Stimulated activated CD4-positive, alpha-beta T cell treated with anti-CD3 and anti-CD28 coated beads, Interleukin-15, amount 100 ng/mL, for 24 hours (primary cell): ENCODE results near the gene COL19A1.

Experiments
- DNase-seq: peaks from one replicate; pipeline ENCODE4 v3.0.0-alpha.2; 2020

The COL19A1 gene

DNA sequence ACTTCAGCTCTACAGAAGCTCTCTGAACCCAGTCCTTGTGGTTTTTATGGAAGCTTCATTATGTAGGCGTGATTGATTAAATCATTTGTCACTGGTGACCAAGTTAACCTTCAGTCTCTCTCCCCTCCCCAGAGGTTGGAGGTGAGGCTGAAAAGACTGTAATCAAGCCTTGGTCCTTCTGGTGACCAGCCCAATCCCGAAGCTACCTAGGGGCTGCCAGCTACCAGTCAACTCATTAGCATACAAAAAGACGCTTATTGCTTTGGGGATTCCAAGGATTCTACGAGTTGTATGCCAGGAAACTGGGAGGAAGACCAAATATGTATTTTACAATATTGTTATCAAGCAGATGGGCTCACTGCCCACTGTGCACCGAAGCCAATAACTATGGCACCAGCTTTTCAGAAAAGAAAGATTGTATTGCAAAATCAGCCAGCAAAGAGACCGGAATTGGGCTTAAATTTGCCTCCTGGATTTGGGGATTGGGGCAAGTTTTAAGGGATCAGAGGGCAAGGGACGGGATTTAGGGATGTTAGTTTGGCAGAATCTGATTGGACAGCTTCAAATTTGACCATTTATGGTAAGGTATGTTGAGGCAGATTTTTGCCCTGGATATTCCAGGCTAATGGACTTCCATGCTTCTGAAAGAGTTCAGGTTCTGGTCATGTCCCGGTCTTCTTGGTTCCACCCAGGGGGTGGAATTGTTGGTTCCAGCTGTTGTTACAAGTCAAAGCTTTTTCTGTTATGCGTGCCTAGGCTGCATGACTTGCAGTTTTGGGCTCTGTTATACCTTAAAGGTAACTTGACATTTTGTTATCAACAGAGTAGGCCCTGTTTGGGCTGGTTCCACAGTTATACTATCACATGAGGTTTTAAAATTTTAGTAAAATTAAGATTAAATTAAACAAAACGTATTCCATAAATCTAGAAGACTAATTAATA is 269.1 kb downstream of the COL19A1 start:
- no peak for DNase-seq

DNA sequence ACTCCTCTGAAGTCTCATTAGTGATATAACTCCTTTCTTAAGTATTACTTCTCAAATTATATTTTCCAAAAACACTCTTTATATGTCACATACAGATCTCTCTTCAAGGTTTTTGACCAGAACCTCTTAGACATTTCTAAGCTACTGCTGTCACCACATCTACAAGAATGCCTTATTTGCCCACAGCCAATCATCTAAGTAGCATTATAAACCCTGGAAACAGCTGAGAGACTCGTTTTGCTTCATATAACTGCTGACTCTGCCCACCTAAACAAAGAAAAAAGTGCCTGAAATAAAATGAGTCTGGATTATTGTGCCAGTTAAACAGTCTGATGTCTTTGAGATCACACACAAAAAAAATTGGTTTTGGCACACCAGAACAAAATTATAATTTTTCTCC is 270.6 kb downstream of the COL19A1 start:
- no peak for DNase-seq

DNA sequence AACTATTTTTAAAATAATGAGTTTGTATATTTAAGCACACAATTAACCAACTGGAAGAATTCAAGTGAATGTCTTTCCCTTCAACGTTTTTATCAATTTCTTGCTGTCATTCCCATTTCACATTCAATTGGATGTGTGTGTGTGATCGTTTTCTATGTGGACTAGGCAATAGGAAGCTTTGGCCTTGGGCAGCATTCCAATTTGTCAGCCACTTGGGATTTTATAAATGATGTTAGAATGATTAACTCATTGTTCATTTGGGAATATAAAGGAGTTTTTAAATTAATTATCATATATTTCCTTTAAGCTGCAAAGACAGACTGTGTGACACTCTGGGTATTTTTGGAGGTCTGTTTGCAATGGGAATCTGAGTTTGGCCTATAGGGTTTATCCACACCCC is 274.1 kb downstream of the COL19A1 start:
- DNase-seq: no peak

DNA sequence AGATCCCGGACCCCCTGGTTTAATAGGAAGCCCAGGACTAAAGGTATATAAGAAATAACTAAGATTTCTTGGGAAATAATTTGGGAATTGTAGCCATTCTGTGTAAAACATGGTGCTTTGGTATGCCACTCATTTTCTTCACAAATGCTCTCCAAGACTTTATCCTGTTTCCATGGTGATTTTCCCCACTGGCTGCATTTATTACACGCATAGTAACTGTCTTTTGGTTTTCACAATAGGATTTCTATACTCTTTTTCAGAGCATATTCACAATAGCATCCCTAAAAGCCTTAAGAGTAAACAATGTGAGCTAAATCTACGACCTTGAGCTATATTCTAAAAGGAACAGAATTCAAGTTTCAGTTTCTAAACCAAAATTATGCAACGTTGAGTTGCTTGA is 275.7 kb downstream of the COL19A1 start:
- DNase-seq: no peak

DNA sequence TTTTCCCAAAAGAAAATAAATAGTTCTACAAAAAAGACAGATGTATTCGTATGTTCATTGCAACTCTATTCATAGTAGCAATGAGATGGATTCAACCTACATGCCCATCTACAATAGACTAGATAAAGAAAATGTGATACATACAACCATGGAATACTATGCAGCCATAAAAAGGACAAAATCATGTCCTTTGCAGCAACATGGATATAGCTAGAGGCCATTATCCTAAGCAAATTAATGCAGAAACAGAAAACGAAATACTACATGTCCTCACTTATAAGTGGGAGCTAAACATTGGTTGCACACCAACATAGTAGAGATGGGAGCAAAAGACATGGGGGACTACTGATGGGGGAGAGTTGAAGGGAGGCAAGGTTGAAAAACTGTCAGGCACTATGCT is 278.8 kb downstream of the COL19A1 start:
- no peak for DNase-seq

DNA sequence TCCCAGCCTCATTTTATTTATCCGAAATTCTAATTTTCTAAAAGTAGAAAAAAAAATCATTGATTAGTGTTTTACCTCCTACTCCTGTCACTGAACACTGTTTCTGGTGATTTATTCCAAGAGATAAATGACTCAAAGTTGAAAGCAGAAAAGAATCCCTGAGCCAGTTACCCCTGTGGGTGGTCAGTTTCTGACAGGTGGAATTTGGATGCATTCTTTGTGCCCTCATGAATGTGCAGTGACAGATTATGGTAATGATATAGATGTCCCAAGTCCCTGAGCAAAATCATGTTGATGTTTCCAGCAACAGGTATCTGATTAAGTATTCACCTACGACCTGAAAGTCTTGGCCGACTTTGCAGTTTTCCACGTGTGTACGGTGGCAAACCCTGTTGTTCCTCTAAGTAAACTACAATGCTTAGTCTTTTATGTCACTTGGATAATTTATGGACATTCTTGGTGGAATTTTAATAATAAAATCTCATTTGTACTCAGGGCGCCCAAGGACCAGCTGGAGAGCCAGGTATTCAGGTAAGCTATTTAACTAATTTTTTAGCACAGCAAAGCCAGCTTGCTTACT is 282.9 kb downstream of the COL19A1 start:
- no peak for DNase-seq

DNA sequence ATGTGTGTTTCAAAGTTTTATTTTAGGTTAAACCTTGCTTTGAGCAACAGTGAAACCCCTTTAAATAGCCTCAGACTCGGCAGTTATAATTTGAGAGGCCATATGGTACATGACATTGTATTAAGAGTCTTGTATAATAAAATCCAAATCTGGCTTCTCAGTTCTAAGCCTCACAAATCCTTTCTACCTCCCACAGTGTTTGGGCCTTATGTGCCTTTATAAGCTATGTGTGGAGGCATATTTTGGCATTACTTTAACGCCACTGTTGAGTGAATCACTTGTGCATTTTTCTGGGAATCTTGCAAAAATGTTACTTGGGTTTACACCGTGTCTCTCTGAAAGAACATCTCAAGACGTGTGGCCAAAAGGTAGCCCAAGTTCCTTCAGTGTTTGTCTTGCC is 284.2 kb downstream of the COL19A1 start:
- DNase-seq: no peak

DNA sequence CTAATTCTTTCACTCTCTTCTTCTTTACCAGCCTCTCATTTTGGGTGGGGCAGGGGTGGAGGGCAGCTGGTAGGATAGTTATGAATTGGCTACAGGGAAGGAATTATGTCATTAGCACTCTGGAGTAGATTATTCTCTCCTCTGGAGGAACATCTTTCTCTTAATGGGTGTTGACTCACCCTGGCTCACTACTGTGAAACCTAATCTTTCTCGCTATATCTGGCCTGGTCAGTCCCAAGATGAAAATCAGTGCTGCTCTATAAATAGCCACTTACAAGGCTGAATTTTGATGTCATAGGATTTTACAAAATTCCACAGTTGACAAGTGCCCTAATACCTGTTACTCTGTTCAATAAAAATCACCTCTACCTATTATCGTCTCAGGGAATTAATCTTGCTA is 285.3 kb downstream of the COL19A1 start:
- no peak for DNase-seq

DNA sequence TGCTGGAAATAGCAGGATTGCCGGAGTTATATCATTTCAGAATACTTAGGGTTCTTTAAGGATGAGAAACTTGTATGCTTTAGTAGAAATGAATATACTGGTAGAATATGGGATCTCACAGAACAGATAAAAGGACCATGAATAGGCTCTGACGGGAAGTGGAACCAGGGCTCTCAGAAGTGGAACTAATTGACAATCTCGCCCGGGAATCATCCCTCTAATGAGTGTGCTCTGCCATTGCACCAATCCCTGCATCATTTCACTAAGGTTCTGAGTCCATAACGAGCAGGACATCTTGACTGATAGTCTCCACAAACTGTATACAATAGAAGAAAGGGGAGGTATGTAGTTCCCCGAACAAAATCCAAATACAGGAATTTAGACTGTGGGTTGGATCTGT is 286.4 kb downstream of the COL19A1 start:
- no peak for DNase-seq

DNA sequence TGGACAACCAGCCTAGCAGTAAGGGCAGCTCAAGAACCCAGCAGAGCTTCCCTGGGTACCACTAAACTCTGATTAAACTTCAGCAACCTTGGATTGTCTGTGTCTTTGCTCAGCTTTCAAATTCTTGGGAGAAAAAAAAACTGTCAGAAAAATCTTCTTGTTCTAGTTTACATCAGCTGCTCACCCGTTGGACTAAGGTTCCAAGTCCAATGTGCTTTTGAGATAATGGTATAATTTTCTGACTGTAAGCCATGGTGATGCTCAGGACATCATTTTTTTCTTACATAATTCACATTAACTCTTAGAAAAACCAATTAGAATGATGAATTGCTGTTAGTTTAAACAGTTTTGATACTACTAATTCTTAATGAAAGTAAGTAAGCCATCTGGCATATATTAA is 290.7 kb downstream of the COL19A1 start:
- DNase-seq: no peak

DNA sequence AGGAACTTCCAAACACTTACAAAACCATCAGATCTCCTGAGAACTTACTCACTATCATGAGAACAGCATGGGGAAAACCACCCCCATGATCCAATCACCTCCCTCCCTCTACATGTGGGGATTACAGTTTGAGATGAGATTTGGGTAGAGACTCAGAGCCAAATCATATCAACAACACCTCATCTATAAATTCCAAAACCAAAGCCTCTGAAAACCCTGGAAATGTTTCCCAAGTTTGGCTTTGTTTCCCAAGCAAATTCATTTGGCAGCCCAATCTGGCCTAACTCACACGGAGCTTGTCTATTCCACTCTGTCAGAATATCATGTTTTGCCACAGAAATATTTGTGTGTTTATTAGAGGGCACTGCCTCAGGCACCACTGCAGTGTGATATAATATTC is 293.9 kb downstream of the COL19A1 start:
- no peak for DNase-seq

DNA sequence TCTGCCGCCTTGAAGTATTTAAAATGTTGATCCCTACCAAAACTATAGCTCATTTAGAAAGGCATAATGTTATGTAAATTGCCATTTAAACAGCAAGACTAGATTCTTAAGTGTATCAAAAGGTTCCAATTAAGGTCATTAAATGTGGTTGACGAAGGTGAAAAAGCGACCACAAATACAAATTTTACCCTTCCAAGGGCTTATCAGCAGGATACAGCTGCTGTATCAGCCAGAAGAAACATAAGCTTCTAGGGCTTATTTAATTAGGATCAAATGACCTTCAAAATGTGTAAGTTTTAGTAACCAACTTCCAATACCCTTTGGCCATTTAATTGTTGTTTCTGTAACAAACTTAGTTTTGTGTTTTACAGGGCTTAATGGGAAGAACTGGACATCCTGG is 296.6 kb downstream of the COL19A1 start:
- DNase-seq: no peak

DNA sequence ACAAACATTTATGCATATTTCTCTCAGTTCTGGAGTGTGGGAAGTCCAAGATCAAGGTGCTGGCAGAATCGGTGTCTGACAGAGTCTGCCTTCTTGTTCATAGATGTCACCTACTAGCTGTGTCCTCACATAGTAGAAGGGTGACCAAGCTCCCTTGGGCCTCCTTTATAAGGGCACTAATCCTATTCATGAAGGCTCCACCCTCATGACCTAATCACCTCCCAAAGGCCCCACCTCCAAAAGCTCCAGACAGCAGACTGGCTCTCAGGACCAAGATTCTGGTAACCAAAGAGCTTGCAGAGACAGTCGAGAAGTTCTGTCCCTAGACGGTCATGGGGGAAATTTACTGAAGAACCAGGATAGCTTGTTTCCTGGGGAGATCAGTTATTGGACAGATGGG is 297.4 kb downstream of the COL19A1 start:
- no peak for DNase-seq

DNA sequence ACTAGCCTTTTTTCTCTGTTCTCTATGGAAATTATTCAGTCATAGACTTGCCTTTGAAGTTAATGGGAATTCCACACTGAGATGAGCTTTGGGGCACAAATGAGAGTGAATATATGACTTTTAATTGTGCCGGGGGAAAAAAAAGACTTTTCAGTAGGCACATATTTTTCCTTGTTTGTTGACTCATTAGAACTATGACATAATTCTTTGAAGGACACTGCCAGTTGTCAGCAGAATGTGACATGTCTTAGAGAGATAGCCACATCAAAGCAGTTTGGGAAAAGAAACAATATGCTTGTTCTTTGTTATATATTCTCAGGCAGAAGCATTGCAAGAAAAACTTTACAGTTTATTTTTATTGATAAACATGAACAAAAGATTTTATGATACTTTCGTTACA is 298.2 kb downstream of the COL19A1 start:
- DNase-seq: no peak

DNA sequence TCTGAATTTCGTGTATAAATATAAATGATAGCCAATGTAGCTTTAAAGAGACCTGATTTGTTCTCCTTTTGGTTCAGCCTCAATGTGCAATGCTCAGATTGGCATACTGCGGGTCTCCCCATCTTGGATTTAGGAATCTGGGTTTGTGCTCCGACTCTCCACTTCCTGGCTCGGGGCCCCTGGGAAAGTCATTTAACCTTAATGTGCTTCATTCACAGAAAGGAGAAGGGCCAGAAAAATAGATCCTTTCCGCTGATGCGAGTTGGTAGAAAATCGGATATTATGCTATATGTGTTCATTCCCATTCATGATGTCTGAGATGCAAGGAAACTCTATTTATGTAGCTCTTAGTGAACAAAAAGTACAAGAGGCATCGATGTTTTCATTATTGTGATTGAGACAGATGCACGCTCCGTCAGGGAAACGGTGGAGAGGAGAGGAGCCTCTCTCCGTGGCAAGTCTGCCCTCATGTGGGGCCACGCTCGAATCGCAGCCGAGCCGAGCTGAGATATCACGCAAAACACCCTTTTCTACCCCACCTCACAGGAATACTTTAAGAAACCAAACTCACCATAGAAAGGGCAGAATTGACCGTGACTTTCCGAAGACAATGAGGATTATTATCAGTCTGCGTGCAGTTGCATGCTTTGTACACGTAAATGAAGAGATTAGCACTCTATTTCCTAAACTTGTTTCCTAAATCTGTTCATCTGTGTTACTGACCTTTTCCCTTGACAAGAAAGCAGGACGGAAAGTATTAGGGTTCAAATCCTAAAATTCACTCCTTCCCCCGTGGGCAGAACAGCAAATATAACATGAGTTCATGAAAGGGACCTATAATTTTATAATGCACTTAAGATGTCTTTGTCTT is 300.0 kb downstream of the COL19A1 start:
- DNase-seq: peak; percentile 48

DNA sequence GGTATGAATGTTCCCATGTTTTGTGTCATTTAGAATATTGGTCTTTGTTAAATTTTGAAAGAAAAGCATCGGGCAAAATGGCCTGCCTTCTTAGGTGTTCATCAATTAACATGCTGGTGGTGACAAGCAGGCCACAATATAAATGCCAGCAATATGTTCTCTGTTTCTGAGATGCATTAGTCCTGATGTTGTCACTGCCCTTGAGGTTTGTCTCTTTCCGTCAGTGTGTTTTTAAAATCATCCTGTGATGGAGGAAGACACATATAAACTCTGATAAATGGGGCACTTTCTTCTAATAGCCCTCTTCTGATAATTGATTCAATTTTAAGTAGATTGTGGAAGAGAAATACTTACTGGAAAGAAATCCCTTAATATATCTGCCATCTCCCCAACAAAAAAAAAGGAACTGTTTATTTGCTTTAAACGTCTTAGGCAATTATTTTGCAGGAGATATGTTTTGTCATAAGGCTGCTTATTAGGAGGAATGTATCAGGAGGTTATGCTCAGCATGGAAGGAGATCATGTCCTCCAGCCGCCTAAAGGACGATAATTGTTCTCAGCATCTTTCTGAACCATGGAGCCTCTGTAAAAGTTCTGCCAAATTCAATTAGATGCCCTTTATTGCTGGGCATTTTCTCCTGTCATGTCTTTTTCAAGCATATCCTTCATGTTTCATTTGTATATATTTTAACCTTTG is 302.5 kb downstream of the COL19A1 start:
- no peak for DNase-seq

DNA sequence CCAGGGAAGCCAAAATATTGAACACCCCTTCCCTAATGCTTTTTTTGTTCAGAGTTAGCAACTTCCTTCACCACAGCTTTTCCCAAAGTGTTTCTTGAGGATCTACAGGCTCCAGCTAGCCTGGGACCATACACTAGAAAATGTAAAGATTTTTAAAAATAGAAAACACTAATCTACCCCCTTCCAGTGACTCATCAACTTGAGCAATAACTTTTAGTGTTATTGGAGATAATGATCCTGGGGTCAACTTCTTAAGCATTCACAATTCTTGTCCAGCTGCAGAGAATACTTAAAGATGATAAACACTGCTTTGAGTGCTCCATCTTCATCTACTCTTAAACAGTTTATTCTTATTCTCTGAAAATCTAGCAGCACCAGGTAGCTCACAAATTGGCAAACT is 304.9 kb downstream of the COL19A1 start:
- DNase-seq: no peak

DNA sequence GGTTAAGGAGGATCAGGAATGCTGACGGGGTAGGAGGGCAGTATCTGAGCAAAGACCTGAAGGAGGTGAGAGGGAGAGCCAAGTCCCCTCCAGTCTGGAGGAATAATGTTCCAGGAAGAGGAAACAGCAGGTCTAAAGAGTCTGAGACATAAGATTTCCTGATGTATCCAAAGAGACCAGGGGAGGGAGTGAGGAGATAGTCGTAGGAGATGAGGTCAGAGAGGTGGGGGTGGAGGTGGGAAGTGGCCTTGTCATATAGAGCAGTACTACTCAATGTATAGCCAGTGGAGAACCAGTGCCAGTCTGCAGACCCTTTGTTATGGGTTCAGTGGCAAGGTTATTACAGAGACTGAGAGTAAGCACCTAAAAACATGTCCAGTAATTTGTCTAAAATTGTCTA is 305.9 kb downstream of the COL19A1 start:
- DNase-seq: no peak

DNA sequence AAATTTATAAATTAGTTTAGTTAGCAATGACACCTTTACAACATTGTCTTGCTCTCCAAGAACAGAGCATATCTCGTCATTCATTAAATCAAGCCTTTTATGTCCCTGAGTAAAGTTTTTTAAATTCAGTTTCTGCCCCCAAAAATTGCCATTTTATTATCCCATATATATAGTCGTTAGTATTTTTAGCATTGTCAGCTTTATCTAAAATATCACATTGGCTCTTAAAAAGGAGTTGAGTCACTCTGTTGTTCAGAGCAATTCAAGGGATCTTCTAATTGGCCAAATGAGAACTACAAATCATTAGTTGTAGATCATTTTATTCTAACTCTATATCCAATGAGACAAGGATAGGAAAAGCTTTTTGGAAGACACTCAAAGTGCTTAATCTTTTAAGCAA is 309.4 kb downstream of the COL19A1 start:
- DNase-seq: no peak

DNA sequence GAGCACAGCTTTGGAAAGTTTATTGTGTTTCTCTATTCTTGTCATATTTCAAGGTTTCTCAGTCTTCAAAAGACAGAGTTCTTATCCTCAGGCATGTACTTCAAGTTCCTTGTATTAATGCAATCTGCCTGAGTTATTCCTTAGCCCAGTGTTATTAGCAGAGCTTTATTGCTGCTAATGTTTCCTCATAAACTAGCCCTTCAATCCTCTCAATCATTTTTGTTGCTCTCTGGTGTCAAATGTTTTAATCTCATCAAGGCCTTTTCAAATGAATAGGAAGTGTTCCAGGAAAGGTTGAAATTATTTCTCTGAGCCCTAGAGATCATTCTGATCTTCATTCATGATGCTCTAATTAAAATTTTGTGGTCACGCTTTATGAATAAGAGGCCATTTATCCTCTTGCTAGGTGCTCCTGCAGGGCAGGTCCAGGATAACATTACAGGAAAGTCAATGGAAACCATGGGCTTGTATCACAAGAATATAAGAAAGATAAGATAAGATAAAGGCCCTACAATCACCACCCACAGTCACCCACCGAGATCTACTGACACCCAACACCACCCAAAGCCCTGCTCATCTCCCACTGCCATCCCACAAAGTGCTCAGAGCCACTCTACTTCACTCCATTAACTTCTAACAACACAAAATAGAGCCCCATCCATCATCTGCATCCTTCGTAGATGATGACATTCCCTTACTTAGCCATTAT is 310.6 kb downstream of the COL19A1 start:
- DNase-seq: no peak

DNA sequence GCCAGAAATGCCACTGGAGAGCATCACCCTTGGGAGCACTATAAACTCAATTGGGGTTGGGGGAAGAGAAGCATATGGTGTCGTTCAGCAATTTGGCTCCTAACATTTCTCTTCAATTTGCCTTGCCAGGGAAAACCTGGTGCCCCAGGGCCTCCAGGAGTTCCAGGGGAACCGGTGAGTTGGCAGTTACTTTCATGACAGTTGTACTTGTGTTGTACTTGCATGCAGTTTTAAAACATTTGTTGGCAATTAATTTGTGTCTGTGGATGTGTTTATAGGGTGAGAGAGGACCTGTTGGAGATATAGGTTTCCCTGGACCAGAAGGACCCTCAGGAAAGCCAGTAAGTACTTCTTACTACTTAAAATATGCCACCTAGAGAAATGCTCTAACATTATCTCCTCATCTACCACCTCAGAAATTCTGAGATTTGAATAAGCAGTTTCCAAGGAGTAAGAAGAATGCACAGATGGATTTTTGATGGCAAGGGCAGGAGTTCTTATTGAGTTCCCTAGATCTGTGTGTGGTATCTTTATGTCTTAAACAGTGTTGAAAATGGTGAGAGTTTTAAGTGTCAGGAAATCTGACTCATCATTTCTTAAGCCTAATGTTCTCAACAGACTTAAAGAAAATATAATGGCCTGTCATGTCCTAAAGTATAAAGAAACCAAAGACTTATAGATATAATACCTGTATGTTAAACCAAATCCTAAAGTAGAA is 314.0 kb downstream of the COL19A1 start:
- no peak for DNase-seq
